Keratinocyte (primary cell): ENCODE measurements around the gene RETN. TPM values are rescaled to one million over a fixed set of nuclear protein-coding genes. Genes with fewer than 3 reads are reported as not detected.

Source experiments
- DNase-seq: peaks from one replicate; pipeline ENCODE4 v3.0.0-alpha.2; 2011; ENCODE audit warnings: low read depth, missing footprints, low spot score
- FAIRE-seq: peaks from 2 replicates; lab custom pipeline; 2011; peaks lifted over from hg19 to GRCh38; lab: Jason Lieb, UNC
- H2AFZ ChIP-seq: 2 replicates; pipeline ENCODE4 v1.6.0; 2012; ENCODE audit warnings: low read length, control low read depth, inconsistent platforms; ENCODE audit not compliant: control insufficient read depth
- H3K27ac ChIP-seq: 2 replicates; pipeline ENCODE4 v1.5.1; 2011; ENCODE audit warnings: low read length; ENCODE audit not compliant: control insufficient read depth, insufficient read depth
- H3K27me3 ChIP-seq: 3 replicates; pipeline ENCODE4 v1.6.0; 2011; ENCODE audit warnings: low read length; ENCODE audit not compliant: control insufficient read depth, insufficient read depth; ENCODE audit errors: extremely low read depth
- H3K36me3 ChIP-seq, 2 experiments: 2 replicates in 1 of 2; 3 replicates in 1 of 2; pipeline ENCODE4 v1.5.1; 2011; ENCODE audit warnings: low read length in 2 of 2, mild to moderate bottlenecking in 1 of 2; ENCODE audit not compliant: control insufficient read depth in 2 of 2, insufficient read depth in 2 of 2; ENCODE audit errors: extremely low read depth in 1 of 2
- H3K4me1 ChIP-seq: 3 replicates; pipeline ENCODE4 v1.5.1; 2011; ENCODE audit warnings: low read length; ENCODE audit not compliant: control insufficient read depth, insufficient read depth; ENCODE audit errors: extremely low read depth
- H3K4me2 ChIP-seq: 3 replicates; pipeline ENCODE4 v1.6.0; 2011; ENCODE audit warnings: low read depth, low read length; ENCODE audit not compliant: control insufficient read depth, insufficient read depth; ENCODE audit errors: extremely low read depth
- H3K4me3 ChIP-seq, 3 experiments: fragments of 200-600 bp in 1 of 3; sonication (generic) in 1 of 3; 2 replicates in 2 of 3; 3 replicates in 1 of 3; pipeline ENCODE4 v1.5.1; 2011 to 2016; ENCODE audit warnings: low read length in 3 of 3, mild to moderate bottlenecking in 3 of 3, control low read depth in 2 of 3, inconsistent platforms in 1 of 3, low read depth in 1 of 3, mixed read lengths in 1 of 3, mixed run types in 1 of 3, moderate library complexity in 1 of 3; ENCODE audit not compliant: control insufficient read depth in 2 of 3, insufficient read depth in 2 of 3; ENCODE audit errors: extremely low read depth in 1 of 3
- H3K79me2 ChIP-seq: 2 replicates; pipeline ENCODE4 v1.6.0; 2012; ENCODE audit warnings: low read length; ENCODE audit not compliant: control insufficient read depth, insufficient read depth
- H3K9ac ChIP-seq: 3 replicates; pipeline ENCODE4 v1.6.0; 2011; ENCODE audit warnings: low read length; ENCODE audit not compliant: control insufficient read depth, insufficient read depth; ENCODE audit errors: extremely low read depth
- H3K9me1 ChIP-seq: 3 replicates; pipeline ENCODE4 v1.6.0; 2011; ENCODE audit warnings: low read length; ENCODE audit not compliant: control insufficient read depth, insufficient read depth; ENCODE audit errors: extremely low read depth
- H3K9me3 ChIP-seq: 2 replicates; pipeline ENCODE4 v1.5.1; 2012; ENCODE audit warnings: low read depth, low read length; ENCODE audit not compliant: control insufficient read depth
- H4K20me1 ChIP-seq: 3 replicates; pipeline ENCODE4 v1.6.0; 2011; ENCODE audit warnings: low read length; ENCODE audit not compliant: control insufficient read depth, insufficient read depth; ENCODE audit errors: extremely low read depth
- CTCF ChIP-seq, 3 experiments: IDR thresholded peaks in 1 of 3; conservative IDR thresholded peaks in 1 of 3; optimal IDR thresholded peaks in 1 of 3; 2 replicates in 2 of 3; 3 replicates in 1 of 3; pipeline versions ENCODE3 to v1.5.1; 2011; ENCODE audit warnings: low read length in 3 of 3, mild to moderate bottlenecking in 3 of 3, moderate library complexity in 2 of 3, control low read depth in 1 of 3, inconsistent platforms in 1 of 3; ENCODE audit not compliant: insufficient read depth in 2 of 3; ENCODE audit errors: extremely low read depth in 1 of 3
- EZH2 ChIP-seq: IDR thresholded peaks from one replicate; pipeline ENCODE4 v1.6.1; 2012; ENCODE audit warnings: inconsistent platforms, mild to moderate bottlenecking, low read length, moderate library complexity
- dilution Hi-C: fragments of 300-500 bp; cut with MboI; formaldehyde crosslinking; loops from one replicate; pipeline ENCODE4 v1.7.0; 2020; ENCODE audit warnings: low sequenced_read_pairs; ENCODE audit not compliant: extremely low pct_ligation_motif_present
- polyA plus RNA-seq, 5 experiments: library from polyadenylated mRNA; depleted of rRNA in 3 of 5; stranded (reverse) in 3 of 5; stranded (forward) in 1 of 5; unstranded in 1 of 5; fragments of >200 nt; gene quantifications; 1 replicate in 1 of 5; 2 replicates in 3 of 5; 3 replicates in 1 of 5; pipeline versions ENCODE4 v1.2.1 to v1.2.3, GENCODE V29; 2011 to 2012; ENCODE audit warnings: missing spikeins in 2 of 5, low read depth in 1 of 5, low replicate concordance in 1 of 5

RETN gene
- polyA plus RNA-seq, 1 donor (not counting 4 experiments of a cell fraction or from before 2014, with no cell fraction given): not detected

DNA sequence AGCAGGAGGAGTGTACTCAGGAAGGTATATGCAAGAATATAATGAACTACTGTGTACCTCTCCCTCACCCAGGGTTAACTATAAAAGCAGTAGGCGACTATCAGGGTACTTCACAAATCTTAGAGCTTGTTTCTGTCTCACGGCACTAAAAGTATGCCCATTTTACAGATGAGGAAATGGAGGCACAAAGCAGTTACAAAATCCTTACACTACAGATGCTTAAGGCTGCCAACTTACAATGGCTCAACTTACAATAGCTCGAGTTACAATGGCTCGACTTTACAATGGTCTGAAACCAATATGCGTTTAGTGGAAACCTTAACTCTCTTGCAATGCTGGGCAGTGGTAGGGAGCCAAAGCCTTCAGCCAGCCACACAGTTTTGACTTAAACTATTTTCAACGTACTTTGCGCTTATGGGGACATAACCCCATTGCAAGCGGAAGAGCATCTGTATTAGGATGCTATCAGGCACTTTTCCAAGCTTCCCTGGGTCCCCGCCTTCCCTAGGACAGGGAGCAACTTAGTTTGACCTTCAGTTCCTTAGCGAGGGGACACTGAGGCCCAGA, 29.0 kb downstream of the RETN start:
- Histone ChIP-seq H3K9me3 (no peaks in the 10 kb centered on the region), H2AFZ (no peak overlapping the region), H3K4me3 (no peak overlapping the region), H3K27ac (no peak overlapping the region), H3K9me1 (no peaks in the 10 kb centered on the region), H3K36me3 (no peaks in the 10 kb centered on the region), H3K27me3 (peaks cover 21% of the 10 kb centered on the region), H3K4me1 (no peaks in the 10 kb centered on the region), H4K20me1 (no peaks in the 10 kb centered on the region), H3K4me2 (no peak overlapping the region), H3K79me2 (no peaks in the 10 kb centered on the region), H3K9ac (no peak overlapping the region)
- dilution Hi-C loops: no loop called here
- no peak for FAIRE-seq
- TF ChIP-seq EZH2 (no peak), CTCF (optimal IDR thresholded peaks at IDR 0.05 in 1 of 3, IDR thresholded peaks at IDR 0.05 in 1 of 3, conservative IDR thresholded peaks at IDR 0.05 in 1 of 3; ENCODE audit: extremely low read depth in 1 of 3, insufficient read depth in 2 of 3, low read length in 3 of 3) (no peak)
- DNase-seq: no peak

DNA sequence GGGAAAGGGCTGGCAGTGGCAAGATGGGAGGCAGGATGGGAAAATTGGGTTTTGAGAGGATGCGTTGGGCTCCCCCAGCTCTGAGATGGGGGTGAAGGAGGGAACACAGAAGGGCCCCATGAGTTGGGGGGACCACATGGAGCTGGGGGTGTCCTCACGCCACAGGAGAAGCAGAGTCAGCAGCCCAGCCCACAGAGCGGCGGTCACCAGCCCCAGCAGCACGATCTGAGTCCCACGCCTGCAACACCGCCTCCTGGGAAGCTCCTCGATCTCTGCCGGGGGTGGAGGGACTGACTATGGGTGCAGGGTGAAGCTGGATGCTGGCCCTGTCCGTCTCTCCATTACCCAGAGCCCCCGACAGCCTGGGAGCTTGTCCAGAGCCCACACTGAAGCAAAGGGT, 29.7 kb downstream of the RETN start:
- dilution Hi-C loops: no loop called here
- TF ChIP-seq CTCF (optimal IDR thresholded peaks at IDR 0.05 in 1 of 3, IDR thresholded peaks at IDR 0.05 in 1 of 3, conservative IDR thresholded peaks at IDR 0.05 in 1 of 3; ENCODE audit: extremely low read depth in 1 of 3, insufficient read depth in 2 of 3, low read length in 3 of 3) (no peak), EZH2 (no peak)
- Histone ChIP-seq H3K9me1 (no peaks in the 10 kb centered on the region), H3K9ac (no peak overlapping the region), H3K27ac (no peak overlapping the region), H3K27me3 (peaks cover 21% of the 10 kb centered on the region), H3K36me3 (no peaks in the 10 kb centered on the region), H3K4me3 (no peak overlapping the region), H3K9me3 (no peaks in the 10 kb centered on the region), H3K79me2 (no peaks in the 10 kb centered on the region), H3K4me2 (no peak overlapping the region), H3K4me1 (no peaks in the 10 kb centered on the region), H4K20me1 (no peaks in the 10 kb centered on the region), H2AFZ (no peak overlapping the region)
- FAIRE-seq (no peak), DNase-seq (no peak)
